Measurements from ENCODE around the gene IL16. TPM values are rescaled to one million over a fixed set of nuclear protein-coding genes. Genes with fewer than 3 reads are reported as not detected.

Gene IL16
- total RNA-seq, 1 donor from 2014 or later = 0.82 TPM

DNA sequence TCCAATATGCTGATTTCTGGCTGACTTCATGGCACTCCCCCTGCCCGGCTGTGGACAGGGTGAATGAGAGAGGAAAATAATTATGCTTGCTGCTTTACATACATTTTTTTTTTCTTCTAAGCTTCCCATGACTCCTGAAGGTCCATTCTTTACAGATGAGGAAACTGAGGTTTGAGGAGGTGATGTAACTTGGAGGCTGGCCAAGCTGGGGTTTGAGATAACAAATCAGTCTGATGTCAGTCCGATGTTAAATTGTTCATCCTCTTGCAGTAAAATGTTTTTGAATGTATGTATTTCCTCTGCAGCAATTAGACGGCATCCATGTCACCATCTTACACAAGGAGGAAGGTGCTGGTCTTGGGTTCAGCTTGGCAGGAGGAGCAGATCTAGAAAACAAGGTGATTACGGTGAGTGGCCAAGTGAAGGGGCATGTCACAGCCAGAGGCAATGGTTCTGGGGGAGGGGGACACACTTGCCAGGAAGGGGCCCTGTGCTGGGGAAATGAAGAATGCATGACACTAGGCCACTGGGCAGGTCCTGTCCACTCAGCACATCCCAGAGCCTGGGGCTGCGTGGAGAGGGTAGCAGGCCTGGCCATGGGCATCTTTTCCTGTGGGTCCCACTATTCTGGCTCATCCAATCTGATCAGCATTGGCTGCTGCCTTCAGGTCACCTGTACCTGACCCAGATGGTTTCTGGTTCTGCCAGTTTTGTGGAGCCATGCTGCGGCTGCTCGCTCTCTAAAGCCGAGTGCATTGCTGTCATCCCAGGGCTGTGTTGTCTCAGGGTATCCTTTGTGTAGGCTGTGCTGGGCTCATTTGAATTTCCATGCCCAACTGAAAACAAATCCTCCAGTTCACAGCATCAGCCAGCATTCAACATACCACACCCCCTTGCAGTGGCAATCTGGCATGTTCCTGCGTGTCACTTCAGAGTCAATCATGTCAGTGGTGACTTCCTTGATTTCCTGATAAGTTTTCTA is 106.9 kb downstream of the IL16 start:
- no peak for FAIRE-seq
- no peak for DNase-seq (ENCODE audit: low spot score in 2 of 2)

DNA sequence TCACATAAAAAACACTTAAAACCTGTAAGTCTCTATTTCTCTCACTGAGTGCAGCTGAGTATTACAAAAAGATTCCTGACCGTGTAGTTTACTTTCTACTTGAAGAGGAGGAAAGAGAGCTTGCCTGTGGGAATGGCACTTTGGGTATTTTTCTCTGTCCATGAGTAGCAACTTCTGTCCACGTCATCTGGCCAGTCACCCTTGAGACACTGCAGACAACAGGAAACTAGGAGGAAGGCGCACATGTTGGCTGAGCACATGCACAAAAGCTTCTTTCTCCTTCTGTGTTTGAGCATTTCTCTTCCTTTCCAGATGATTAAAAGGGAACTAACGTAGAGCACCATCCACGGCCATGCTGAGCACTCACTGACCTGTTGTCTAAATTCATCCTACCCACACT is 107.5 kb downstream of the IL16 start:
- no peak for DNase-seq (ENCODE audit: low spot score in 2 of 2)

DNA sequence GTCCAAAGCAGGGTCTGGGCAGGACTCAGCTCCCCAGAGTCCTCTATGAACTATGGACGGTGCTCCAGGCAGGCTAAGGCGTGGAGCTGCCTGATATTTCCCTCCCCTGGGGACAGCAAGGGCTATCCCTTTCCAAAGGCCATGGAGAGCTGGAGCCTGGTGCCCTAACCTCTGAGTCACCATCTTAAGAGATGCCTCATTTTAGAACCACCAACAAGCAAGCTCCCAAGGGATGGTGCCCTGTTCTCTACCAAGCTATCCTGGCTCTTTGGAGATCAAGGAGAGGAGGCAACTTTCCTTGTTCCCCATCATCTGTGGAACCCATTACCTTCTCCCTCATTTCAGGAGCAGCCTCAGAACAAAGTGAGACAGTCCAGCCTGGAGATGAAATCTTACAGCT is 111.6 kb downstream of the IL16 start:
- FAIRE-seq (no peak), DNase-seq (ENCODE audit: low spot score in 2 of 2) (no peak)

More for the DNA sequence above, 107.5 kb downstream of the IL16 start:
- FAIRE-seq = no peak

DNA sequence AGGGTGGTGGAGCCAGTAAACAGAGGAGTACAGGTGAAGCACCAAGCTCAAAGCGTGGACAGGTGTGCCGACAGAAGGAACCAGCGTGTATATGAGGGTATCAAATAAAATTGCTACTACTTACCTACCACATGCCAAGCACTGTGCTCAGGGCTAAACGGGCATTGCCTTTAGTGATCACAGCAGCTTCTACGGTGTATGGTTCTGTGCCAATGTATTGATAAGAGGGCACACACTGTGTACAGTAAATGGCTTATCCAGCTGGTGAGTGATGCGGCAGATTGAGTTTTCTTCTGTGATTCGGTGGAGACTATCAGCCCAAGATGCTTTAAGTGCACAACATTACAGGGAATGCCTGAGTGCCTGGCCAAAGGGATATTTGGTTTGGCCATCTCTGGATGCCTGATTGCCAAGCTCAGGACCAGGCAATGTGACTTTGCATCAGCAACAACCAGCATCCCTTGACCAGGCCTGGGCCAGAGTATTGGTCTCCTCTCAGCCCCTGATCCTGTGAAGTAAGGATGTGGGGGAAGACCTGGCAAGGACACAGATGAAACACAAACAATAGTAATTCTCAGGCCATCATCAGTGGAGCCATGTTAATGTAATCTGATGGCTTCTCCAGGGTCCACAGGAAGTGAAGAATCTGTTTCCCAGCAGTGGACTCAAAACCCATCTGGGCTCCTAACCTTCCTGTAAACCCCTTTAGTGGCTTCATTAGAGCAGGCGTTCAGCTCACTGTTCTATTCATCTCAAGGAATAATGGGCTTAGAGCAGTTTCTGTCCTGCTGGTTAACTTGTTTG is 113.2 kb downstream of the IL16 start:
- DNase-seq (ENCODE audit: low spot score in 2 of 2) (no peak), FAIRE-seq (no peak)

DNA sequence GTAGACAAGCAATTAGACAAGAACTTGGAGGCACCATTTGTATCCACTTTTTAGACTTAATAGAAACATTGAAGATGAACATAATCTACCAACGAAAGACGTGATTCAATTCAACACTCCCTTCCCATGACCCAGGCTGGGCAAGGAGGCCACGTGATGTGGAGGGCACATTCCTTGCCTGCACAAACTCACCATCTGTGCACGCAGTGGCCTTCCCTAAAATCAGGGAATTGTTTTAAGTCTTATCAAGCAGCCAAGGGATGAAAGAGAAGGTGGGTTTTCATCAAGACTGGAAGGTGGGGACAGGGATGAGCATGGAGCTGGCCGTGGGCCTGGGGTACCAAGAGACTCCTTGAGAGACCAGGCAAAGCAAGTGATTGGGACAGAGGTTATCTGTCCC is 113.8 kb downstream of the IL16 start:
- FAIRE-seq = no peak

DNA sequence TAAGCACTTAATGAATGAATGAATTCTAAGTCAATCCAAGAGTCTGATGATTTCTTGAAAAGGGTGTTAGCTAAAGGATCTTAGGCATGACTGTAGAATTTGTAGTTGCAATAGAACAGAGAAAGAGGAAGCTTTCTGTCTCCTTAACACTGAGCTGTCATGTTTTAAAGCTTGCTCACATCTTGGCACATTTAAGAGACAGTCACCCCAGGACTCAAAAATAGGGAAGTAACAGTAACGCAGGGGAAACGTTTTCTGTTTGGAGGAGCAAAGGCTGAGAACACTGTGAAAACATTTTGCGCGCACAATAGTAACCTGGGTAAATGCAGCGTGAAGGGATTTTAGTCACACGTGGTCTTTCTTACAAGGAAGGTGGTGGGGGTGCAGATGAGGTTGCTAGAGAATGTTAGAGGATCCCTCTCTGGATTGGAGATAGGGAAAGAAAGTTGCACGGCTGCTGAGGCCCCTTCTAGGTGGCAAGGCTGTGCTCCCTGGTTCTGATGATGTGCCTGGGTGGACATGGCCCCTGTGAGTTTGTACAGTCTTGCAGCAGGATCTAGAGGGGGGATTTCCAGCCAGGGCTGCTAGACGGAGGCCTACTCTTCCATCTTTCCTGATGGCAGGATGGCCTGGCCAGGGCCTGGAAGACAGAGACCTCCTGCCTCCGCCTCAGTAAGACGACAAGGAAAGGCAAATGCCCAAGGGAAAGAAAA is 115.2 kb downstream of the IL16 start:
- no peak for FAIRE-seq

More for the DNA sequence above, 113.8 kb downstream of the IL16 start:
- DNase-seq (ENCODE audit: low spot score in 2 of 2) = no peak

DNA sequence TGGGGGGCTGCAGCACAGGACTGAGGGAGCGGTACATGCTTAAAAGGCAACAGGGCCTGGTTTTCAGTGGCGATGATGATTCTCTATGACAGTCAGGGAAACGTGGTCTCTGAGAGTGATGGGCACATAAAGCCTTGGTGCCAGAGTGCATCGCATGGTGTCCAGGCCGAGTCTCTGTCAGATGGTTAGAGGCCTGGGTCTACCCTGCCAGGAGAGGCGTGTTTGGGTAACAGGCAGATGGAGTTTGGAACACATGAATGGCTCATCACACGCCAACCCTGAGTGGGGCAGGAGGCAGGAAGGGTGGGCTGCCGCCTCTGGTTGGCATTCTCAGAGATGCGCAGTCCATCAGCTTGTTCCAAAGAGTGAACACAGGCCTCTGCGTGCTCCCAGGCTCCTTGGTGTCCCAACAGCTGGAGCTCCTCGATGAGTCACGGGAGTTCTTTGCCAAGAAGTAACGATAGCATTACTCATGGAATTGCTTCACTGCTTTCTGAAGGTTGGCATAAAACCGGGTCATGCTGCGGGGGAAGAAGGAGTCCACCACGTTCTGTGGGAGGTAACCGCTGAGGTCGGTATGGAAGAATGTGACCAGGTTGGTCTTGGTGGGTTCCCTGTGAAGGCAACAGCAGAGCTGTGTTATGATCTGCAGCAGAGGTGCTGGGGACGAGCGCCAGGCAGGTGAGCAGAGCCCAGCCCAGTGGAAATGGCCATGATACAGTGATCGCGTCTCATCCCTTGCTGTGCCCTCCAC is 116.3 kb downstream of the IL16 start:
- FAIRE-seq (no peak), DNase-seq (ENCODE audit: low spot score in 2 of 2) (peak in 1 of 2 donors; percentile 32)

More for the DNA sequence above, 115.2 kb downstream of the IL16 start:
- no peak for DNase-seq (ENCODE audit: low spot score in 2 of 2)

DNA sequence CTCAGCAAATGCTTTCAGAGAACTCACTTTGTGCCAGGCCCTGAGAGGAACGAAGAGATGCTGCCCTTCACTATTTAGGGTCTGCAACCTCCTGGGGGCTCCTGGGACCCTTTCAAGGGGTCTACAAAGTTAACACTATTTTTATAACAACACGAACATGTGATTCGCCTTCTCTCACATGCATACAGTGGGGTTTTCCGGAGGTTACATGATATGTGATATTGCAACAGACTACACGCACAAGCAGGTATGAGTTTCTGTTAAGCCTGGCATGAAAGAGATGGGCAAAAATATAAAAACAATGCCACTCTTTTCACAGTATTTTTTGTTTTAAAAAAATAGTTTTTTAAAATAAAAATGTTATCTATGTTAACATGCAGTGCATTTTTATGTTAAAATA is 117.0 kb downstream of the IL16 start:
- no peak for FAIRE-seq
- no peak for DNase-seq (ENCODE audit: low spot score in 2 of 2)

DNA sequence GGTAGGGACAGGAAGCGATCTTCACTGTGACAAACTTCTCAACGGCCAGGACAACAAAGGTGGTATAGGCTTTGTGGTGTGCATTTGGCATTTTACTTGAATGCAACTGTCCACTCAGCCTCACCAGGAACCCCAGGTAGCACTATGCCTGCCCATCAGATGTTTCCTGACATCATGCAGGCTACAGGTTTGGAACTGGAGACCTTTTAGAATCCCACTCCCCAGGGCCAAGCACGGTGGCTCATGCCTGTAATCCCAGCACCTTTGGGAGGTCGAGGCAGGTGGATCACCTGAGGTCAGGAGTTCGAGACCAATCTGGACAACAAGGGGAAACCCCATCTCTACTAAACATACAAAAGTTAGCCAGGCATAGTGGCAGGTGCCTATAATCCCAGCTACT is 117.7 kb downstream of the IL16 start:
- DNase-seq (ENCODE audit: low spot score in 2 of 2) (no peak), FAIRE-seq (no peak)

DNA sequence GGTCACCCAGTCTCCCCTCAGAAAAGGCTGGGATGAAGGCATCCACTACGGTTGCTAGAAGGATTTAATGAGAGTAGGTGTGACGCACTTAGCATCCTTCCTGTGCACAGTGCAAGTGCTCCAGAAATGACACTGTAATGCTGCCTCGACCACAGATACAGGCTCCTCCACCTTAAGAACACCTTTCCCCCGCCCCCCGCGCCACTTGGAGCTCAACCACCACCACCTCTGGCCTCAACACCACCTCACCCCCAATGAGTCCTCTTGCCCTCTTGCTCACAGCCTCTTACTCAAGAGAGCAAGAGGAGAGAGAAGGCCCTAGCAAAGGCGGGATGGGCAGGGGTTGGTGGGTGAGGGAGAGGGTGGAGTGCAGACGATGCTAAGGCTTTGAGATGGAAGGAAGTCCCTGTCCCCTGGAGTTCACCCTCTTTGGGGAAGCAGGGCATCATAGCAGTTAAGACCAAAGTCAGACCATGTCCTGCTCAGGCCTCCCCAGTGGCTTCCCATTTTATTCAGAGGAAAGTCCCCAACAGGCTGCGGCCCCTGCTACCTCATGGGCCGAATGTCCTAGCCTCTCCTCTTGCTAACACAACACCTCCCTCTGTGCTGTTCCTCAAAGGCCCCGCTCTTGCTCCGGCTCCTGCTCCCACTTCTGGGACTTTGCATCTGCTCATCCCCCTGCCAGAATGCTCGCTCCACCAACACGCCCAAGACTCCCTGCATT is 118.9 kb downstream of the IL16 start:
- FAIRE-seq = no peak

DNA sequence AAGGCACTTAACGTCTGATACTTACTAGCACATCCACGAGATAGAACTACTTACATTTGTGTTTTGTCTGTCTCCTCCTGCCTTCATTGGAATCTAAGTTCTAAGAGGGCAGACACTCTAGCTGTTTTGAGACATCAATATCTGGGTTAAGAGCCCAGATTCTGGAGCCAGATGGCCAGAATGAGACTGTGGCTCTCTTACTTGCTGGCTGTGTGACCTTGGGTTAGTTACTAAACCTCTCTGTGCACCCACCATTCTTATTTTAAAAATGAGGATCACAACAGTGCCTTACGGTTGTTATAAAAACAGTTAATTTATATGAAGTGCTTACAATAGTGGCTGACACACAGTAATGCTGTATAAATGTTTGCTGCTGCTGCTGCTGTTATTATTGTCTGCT is 119.6 kb downstream of the IL16 start:
- DNase-seq (ENCODE audit: low spot score in 2 of 2) (no peak), FAIRE-seq (no peak)

More for the DNA sequence above, 118.9 kb downstream of the IL16 start:
- DNase-seq (ENCODE audit: low spot score in 2 of 2) = no peak

DNA sequence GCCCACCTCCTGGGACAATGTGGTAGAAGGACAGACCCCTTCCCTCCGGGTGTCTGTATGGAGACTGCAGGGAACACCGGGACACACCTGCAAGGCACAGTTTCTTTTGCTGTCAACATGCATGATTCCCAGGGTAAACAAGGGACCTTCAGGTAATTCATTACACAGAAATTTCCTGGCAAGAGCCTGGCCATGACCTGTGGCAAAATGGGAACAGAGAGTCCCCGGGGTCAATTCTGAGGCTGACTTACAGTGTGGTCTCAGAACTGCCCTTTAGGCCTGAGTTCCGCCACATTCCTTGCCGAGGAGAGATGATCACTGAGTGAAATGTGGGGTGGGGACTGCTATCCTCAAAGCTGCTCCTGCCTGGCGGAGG is 121.0 kb downstream of the IL16 start:
- FAIRE-seq = no peak
- DNase-seq (ENCODE audit: low spot score in 2 of 2) = no peak

DNA sequence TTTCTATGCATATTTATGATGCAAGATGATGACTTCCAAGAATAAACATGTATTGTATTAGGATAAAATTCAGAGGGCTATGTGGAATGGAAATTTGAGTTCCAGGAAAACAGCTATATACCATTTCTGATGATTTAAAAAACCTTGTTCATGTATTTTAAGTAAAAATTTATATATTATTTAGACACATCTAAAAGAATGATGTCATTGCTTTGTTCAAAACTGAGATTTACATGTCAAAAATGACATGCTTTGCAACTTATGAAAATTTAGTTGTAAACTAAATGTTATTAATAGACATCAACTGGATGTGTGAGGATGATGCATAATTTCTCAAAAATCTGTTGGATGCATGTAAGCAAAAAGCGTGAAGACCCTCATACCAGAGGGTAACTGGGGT is 125.0 kb downstream of the IL16 start:
- FAIRE-seq = no peak
- no peak for DNase-seq (ENCODE audit: low spot score in 2 of 2)

DNA sequence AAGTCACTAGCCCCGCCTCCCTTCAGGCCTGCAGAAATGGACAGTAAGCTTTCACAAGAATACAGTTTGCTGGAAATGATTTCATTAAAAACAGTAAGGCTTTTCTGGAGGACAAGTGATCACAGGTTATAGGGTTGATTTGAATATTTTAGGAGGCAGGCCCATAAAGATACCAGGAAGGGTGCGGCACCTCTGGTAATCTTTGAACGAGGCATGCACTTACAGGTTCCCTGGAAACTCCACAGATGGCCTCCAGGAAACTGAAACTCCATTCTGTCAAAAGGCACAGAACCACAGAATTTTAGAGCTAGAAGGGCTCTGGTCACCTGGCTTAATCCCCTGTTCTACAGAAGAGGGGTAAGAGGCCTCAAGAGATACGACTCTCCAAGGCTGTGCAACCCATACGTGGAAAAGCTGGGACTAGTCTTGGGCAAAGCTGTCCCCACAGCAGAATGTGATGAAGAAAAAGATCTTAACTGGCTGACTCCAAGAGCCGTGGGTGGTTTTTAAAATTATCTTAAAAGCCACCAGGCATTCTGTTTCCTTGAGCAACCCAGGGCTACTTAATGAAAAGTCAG is 126.1 kb downstream of the IL16 start:
- FAIRE-seq = no peak
- no peak for DNase-seq (ENCODE audit: low spot score in 2 of 2)

DNA sequence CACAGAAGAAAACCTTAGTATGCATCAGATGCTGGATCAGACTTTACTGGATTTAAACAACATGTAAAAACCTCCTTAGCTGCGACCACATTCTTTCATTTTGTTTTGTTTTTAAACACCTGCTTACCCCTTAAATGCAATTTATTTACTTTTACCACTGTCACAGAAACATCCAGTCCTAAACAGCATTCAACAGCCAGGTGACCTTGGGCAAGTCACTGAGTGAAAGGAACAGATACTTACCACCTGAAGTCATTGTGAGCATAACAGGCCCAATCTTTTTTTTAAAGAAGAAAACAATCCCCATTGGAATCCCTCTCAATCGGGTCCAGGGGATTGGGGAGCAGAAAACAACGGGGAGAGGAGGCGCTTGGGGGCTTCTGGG is 126.9 kb downstream of the IL16 start:
- DNase-seq (ENCODE audit: low spot score in 2 of 2) = no peak
- no peak for FAIRE-seq

DNA sequence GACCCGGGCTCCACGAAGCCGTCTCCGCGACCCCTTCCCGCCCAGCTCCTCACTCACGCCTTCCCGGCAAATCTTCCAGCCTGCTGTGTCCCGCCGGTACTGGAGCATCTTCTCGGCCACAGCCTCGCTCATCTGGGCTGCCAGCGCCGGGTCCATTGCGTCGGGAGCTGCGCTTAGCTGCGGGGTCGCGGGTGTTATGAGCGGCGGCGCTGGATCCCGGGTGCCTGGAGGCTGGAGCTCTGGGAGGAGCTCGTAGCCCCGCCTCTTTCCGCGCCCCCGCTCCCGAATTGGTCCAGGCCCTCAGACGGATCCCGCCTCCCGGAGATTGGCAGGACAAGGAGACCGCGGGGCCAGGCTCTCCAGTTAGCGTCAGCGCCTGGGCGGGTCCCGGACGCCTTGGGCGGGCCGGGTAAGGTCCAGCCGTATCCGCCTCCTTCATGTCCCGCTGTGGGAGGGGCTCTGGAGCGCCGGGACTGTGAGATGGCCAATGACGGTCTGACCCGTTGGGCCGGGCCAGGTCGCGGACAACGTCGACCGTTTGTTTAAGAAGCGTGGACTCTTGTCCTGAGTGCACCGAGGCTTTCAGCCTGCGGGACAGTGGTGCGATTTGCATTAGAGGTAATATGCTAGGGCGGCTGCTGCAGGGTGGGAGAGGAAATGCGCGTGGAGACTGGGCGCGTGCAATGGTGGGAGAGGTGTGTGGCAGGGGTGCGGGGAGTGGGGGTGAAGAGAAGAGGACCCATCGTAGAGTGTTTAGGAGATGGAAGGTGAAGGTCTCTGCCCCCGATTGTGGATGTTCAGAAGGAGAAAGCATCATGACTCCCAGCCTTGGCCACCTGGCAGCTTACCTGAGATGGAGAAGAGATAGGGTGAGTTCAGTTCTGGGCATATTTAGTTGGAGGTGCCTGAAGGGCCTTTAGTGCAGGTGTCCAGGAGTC is 127.5 kb downstream of the IL16 start, which contains the start of gene STARD5:
Gene STARD5 (minus strand): TSS at position 198 of the 938 bp plus-strand sequence. CDS start 42 bp downstream, at position 156.
- DNase-seq (ENCODE audit: low spot score in 2 of 2) = peak; percentile 79 to 98
- FAIRE-seq = peak; percentile 53

DNA sequence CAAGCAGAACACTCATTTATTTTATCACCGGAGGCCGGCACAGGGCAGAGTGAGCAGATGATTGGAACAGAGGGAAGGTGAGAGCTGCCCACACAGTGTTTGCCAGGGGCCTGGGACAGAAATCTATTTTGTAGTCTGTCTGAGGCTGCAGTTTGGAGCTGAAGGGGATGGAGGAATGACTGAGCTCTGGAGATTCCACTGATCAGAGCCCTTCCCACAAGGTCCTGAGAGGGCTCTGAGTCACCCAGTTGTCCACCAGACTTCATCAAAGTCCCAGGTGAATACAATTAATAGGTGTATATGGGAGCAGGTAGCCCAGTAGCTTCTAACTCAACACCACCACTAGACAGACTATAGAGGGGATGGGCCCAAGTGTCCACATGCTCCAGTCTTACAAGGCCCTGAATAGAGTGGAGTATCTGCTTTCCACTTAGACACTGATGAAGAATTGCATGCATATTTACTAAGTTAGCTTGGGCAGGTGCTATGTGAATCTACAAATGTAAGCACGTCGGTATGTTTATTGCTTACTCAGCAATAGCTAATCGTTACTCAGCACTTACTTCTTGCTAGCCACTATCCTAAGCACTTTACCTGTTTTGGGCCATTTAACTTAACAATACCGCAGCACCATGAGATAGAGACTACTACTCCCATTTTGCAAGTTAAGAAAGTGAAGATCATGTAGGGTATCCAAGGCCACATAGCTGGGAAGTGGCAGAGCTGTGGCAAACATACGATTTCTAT is 130.0 kb downstream of the IL16 start:
- DNase-seq (ENCODE audit: low spot score in 2 of 2) (no peak), FAIRE-seq (no peak)
